ENCODE measurements around the gene ZFYVE28.

ZFYVE28 gene

DNA sequence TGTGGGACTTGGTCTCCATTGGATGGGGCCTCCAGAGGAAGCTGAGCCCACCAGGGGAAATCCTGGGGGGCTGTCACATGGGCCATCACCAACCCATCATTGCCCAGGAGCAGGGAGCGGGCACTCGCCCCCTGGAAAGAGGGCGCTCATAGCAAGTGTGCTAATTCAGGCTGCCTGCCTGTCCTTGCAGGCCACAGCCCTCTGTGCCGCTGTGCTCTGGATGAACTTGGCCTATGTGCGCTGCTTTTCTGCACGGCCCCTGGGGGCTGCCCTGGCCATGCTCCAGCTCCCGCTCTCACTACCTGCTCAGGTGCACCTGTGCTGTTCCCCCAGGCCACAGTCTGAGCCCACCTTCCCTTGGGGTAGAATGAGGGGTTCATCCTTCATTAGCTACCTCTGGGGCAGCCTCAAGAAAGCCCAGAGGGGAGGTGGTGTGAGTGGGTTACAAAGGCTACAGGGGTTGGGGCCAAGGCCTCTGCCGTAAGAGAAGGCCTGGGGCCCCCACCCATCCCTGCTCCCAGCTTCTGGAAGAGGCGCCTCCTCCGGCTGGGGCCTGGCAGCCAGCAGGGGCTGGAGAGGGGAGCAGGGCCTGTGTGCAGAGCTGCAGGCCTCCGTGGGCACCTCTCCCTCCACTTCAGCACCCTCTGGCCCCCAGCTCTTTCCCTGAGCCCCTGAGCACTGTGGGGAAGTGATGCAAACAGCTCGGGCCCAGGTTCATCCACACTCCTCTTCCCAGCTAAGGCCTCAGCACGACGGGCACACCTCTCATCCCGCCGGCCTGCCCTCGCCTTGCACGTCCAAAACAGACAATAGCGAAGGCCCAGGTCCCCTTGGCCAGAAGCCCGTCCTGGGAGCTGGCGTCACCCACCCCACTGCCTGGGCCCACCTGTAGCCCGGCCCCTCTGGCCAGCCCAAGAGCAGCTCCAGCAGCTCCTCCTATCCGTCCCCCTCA lies 9.2 kb upstream of the ZFYVE28 start:
- DNase-seq = no peak

DNA sequence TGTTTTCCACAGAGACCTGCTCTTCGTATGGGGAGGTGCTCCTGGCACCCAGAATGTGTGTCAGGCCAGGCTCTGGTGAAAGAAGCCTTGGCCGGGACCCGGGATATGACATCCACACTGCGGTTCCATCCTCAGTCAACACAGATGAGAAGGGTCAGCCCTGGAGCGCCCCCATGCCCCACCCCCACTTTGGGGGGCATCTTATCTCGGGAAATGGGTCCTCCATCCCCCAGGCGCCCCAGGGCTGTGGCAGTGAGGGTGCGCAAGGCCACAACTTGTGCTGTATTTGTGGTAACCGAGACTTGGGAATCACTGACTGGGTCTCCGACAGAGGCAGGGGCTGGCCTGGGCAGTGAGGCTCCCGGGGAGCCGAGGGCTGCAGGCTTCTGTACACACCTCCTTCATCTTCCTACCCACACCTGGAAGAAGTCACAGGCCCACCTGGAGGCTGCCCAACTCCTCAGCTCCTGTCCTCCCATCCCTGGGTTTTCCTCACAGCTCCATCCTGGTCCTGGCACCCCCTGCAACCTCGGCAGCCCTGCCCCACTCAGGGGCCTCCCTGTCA lies 8.3 kb upstream of the ZFYVE28 start:
- no peak for DNase-seq

DNA sequence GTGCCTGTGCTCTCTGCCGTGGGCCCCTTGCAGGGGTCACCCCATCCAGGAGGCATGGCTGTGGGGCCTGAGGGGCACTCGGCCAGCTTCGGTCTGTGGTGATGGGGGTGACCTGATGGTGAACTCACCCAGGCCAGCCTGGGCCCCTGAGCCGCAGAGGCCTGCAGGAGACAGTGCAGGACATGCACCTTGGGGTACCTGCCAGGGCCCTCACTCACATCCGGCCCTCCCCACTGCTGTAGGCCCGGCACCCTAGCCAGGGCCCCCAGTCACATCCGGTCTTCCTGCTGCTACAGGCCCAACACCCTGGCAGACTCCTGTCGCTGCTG lies 7.6 kb upstream of the ZFYVE28 start:
- DNase-seq = no peak

GRCh38 chr4:2425386-2426068 lies 7.1 kb upstream of the ZFYVE28 start:
- no peak for DNase-seq

DNA sequence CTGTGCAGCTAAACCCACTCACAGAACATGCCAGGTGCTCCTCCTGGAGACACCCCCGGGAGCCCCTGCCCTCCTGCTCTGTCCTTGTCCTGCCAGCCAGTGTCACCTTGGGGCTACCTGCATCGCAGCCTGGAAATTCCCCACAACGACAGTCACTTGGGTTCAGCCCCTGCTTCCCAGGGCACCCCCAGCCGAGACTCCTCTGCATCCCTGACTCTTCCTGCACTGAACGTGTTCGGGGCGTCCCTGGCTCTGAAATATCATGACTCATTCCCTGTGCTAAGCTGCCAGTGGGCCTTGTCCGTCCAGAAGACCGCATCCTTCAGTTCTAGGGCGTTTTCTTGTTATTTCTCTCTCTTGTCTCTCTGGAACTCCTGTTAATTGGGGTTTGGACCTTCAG lies 6.1 kb upstream of the ZFYVE28 start:
- no peak for DNase-seq

DNA sequence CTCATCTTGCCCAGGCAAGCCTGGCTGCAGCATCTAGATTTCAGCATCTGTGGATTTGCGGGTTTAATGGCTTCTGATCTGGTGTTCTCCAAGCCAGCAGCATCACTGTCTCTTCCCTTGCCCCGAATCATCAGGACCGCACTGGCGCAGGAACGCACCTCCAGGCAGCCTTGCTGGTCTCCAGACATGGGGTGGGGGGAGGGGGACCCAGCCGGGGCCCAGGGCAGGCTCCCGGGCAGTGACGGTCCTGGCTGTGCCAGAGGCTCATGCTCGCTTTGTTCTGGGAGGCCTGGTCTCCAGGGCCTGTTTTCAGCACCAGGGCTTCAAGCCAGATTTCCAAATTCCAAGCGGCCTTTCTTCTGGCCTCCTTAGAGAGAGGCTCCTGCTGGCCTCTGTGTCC lies 5.2 kb upstream of the ZFYVE28 start:
- no peak for DNase-seq

DNA sequence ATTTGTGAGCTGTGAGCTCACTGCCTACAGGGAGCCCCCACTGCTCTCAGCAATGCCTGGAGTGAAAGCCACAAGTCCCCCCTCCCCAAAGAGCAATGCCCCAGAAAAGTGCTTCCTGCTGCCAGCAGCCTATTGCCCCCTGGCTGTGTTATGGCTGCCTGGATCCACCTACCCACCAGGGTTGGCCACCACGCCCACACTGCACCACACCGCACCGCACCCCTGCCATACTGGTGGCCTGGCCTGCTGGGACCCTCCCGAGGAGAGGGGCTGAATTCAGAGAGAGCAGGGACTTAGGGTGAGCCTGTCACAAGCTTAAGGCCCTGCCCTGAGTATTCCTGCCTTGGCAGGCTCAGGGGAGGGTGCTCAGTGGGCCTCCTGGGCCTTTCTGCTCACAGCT lies 4.6 kb upstream of the ZFYVE28 start:
- no peak for DNase-seq

GRCh38 chr4:2421928-2422327 lies 3.5 kb upstream of the ZFYVE28 start:
- DNase-seq = no peak

DNA sequence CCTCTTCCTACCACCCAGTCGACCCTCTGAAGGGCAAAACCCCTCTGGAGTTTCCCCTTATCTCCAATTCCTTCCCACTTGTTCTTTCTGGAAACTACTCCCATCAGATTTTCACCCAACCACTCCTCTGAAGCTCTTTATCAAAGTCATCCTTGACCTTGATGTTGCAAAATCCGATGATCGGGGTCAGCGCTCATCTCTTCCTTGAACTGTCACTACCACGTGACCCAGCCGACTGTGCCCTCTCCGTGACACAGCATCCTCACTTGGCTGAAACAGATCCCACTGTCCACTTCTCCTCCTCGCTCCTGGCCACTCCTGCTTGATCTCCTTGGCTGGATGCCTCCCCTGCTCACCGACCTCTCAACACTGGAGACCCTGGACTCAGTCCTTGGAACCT lies 1.4 kb upstream of the ZFYVE28 start:
- no peak for DNase-seq

GRCh38 chr4:2418650-2419571 lies 466 bp upstream of the ZFYVE28 start, which contains the start of gene CFAP99:
CFAP99 (plus strand) TSS chr4:2418955.
- DNase-seq = peak; percentile 98 to 99

GRCh38 chr4:2417226-2417764 lies 1.1 kb downstream of the ZFYVE28 start:
- DNase-seq = peak in 1 of 2 donors; percentile 38

DNA sequence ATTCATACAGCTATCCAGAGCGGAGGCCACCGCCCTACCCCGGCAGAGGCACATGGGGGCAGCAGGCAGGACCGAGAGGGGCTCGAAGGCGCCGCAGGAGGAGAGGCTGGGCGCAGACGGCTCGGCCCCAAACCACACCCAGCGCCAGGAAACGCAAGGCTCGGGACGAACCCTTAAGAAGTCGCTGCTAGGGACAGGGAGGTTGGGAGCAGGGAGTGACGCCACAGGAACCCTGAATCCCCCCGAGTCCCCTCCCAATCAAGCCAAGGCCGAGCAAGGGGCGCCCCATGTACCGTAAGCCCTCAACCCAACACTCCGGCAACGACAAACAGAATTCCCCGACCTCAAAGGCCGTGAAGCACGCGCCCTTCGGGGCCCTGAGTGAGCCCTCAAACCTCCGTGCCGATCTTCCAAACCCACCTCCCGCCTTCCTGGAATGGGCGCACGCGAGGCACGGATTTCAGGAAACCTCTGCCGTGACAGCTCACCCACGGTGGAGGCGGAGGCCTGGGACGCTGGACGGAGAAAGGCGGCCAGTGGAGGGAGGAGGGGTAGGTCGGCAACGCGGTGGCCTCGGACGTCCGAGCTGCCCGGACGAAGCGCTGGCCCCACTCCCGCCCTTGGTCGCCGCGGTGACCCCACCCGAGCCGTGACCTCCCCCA lies 1.8 kb downstream of the ZFYVE28 start:
- peak; percentile 33 to 37 for DNase-seq

DNA sequence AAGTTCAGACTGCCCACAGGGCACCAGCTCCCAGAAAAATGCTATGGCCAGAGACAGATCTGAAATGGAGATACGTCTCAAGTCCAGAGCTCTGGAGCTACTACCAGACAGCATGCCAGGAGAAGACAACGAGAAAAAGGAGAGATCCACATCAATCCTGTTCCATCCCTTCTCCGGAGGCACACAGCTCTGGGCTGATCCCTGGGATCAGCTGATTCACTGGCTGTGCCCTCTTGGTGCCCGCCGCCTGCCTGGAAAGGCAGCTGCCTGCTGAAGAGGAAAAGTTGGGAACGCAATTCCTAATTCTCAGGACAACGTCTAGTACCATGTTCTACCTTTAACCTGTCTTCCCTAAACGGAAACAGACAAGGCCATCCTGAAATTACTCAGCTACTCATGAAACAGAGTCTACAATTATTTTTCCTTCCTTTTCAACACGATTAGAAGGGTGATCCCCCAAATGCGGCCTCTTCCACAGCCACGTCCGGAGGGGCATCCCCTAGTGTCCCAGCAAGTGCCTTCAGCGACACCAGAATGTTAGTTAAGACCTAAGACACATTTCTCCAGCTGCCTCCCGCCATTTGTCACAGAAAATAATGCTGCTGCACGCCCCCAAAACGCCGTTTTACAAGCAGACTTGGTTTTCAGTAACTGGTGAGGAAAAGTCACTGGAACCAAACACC lies 2.4 kb downstream of the ZFYVE28 start:
- no peak for DNase-seq

- no peak for DNase-seq
Observed at GRCh38 chr4:2415213-2415612, 3.2 kb downstream of the ZFYVE28 start.

DNA sequence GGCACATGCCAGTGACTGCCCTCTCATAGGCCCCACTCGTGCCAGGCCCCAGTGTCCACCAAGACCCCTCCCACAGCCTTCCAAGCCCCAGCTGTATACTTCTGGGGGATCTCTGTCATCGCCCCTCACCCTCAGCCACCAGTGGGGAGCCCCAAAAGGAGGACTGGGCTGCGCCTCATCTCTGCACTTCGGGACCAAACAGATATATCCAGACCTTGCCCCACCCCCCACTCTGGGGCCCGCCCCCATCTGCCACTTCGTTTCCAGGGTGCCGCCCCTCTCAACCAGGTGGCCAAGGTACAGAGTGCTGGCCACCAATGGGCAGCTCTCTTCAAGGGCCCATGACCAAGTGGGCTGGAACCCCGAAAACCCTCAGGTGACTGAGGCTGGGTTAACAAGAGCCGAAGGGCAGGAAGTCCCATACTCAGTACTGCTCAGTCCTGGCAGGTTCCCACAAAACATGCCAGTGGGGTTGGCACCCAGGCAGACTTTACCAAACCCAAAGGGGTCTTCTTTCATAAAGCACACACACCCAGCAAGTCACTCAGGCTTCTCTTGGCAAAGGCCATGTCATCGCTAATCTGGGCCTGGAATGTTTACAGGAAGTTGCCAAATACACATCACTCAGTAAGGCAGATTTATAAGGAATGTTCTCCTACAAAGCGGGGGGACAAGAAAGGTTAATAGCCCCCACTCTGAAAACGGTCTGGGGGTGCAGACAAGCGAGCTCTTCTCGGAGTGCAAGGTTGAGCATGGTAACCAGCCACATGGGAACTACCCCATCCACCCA lies 4.4 kb downstream of the ZFYVE28 start:
- peak; percentile 33 to 41 for DNase-seq

GRCh38 chr4:2412885-2413716 lies 5.3 kb downstream of the ZFYVE28 start:
- peak; percentile 79 to 83 for DNase-seq

DNA sequence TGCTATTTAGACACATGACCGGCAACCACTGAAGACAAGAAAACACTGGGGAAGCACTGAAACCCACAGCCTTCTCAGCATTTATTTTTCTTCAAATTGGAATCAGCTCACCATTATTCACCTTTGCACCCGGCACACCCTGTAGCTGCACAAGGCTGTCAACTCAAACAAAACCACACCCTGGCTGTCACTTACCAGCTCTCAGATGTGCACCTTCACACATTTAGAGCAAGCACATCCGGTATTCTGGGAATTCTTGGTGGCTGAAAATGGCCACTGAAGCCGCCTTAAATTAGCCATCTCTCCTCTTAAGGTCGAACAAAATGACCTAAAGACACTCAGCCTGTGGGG lies 5.9 kb downstream of the ZFYVE28 start:
- DNase-seq = peak; percentile 59 to 66

- peak in 1 of 2 donors; percentile 24 for DNase-seq
Observed at GRCh38 chr4:2411786-2412510, 6.5 kb downstream of the ZFYVE28 start.

DNA sequence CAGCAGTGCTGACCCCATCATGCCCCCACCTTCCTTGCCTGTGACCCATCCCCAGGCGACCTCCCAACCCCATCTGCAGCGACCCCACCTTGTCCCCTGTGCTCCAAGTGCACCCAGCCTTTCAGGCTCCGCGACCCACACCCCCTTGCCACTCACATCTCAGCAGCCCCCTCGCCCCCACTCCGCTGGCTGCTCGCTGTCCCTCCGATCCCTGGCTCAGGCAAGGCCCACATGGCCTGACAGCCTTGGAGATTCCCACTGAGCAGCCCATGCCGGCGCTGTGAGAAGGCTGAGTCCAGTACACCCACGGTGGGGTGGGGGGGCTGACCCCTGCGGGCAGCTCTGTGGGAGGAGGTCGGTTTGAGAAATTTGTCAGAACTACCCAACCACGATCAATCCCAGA lies 9.1 kb downstream of the ZFYVE28 start:
- no peak for DNase-seq

All from stimulated activated CD4-positive, alpha-beta T cell treated with anti-CD3 and anti-CD28 coated beads, Interleukin-2, amount 100 ng/mL, for 24 hours (primary cell).